GM12875 (cell line): ENCODE data around the gene TBCD.
"Not testable (repeated sequence)": the region's sequence is repeated elsewhere in the genome, so short reads cannot be mapped to it uniquely, and the experiment has no call there.

Experiments used
- H3K4me3 ChIP-seq: one replicate; pipeline ENCODE4 v1.5.1; 2011; ENCODE audit warnings: low read depth, low read length, control low read depth
- CTCF ChIP-seq: IDR thresholded peaks from 2 replicates; pipeline ENCODE4 v1.5.1; 2011; ENCODE audit warnings: low read depth, mild to moderate bottlenecking, control low read depth, inconsistent platforms, low read length, moderate library complexity, borderline replicate concordance; ENCODE audit not compliant: insufficient read depth

TBCD gene

GRCh38 chr17:82981141-82981730 is 229.4 kb downstream of the TBCD start:
- no peak for TF ChIP-seq CTCF
- H3K4me3 ChIP-seq = no peak overlapping the region

GRCh38 chr17:82983510-82984248 is 231.8 kb downstream of the TBCD start:
- no peak overlapping the region for H3K4me3 ChIP-seq
- TF ChIP-seq CTCF = no peak

GRCh38 chr17:82984249-82984617 is 232.4 kb downstream of the TBCD start:
- H3K4me3 ChIP-seq = not testable (repeated sequence)

GRCh38 chr17:82984751-82985427 is 233.0 kb downstream of the TBCD start:
- no peak overlapping the region for H3K4me3 ChIP-seq
- TF ChIP-seq CTCF = no peak

GRCh38 chr17:82985428-82985805 is 233.6 kb downstream of the TBCD start:
- TF ChIP-seq CTCF = no peak

GRCh38 chr17:82985973-82986372 is 234.1 kb downstream of the TBCD start:
- no peak overlapping the region for H3K4me3 ChIP-seq
- no peak for TF ChIP-seq CTCF

More at GRCh38 chr17:82985428-82985805, 233.6 kb downstream of the TBCD start:
- no peak overlapping the region for H3K4me3 ChIP-seq

GRCh38 chr17:82989051-82989450 is 237.2 kb downstream of the TBCD start:
- H3K4me3 ChIP-seq = not testable (repeated sequence)

GRCh38 chr17:82989881-82990280 is 238.0 kb downstream of the TBCD start:
- no peak for TF ChIP-seq CTCF
- no peak overlapping the region for H3K4me3 ChIP-seq
